Activated CD4-positive, alpha-beta memory T cell treated with anti-CD3 and anti-CD28 coated beads for 36 hours (primary cell): ENCODE results near the gene AGPS. TPM values are rescaled to one million over a fixed set of nuclear protein-coding genes. Genes with fewer than 3 reads are reported as not detected.
"Not testable (repeated sequence)": the region's sequence is repeated elsewhere in the genome, so short reads cannot be mapped to it uniquely, and the experiment has no call there.

Source experiments
- CTCF ChIA-PET: fragments of 350-600 bp; sonication (Branson Sonifier 250); formaldehyde crosslinking; loops from one replicate; lab custom pipeline; 2021; ENCODE audit warnings: antibody characterized with exemption, inconsistent platforms; lab: Charles Lee
- POLR2A ChIA-PET: fragments of 350-600 bp; sonication (Branson Sonifier 250); formaldehyde crosslinking; loops from one replicate; lab custom pipeline; 2021; ENCODE audit warnings: antibody characterized with exemption; lab: Charles Lee
- DNase-seq: peaks from one replicate; pipeline ENCODE4 v3.0.0-alpha.2; 2020
- H3K27ac Mint-ChIP-seq: one replicate; pipeline ENCODE4 v1.8.0; 2021; ENCODE audit warnings: mixed read lengths
- H3K27me3 Mint-ChIP-seq: one replicate; pipeline ENCODE4 v1.8.0; 2021; ENCODE audit warnings: mixed read lengths
- H3K36me3 Mint-ChIP-seq: one replicate; pipeline ENCODE4 v1.8.0; 2021; ENCODE audit warnings: mixed read lengths
- H3K4me1 Mint-ChIP-seq: one replicate; pipeline ENCODE4 v1.8.0; 2021; ENCODE audit warnings: low read depth, mixed read lengths
- H3K4me3 Mint-ChIP-seq: one replicate; pipeline ENCODE4 v1.8.0; 2021; ENCODE audit warnings: mild to moderate bottlenecking, mixed read lengths
- H3K9me3 Mint-ChIP-seq: one replicate; pipeline ENCODE4 v1.8.0; 2021; ENCODE audit warnings: mixed read lengths
- intact Hi-C: fragments of 100-400 bp; cut with micrococcal nuclease; formaldehyde crosslinking; loops from one replicate; pipeline ENCODE4 v1.15.1; 2023
- total RNA-seq, 2 experiments: library from RNA; stranded (reverse); gene quantifications; one replicate each; pipeline ENCODE4 v1.2.3, GENCODE V29; 2021

AGPS gene
- total RNA-seq, 2 experiments from 2014 or later = 51.9 to 53.0 TPM

DNA sequence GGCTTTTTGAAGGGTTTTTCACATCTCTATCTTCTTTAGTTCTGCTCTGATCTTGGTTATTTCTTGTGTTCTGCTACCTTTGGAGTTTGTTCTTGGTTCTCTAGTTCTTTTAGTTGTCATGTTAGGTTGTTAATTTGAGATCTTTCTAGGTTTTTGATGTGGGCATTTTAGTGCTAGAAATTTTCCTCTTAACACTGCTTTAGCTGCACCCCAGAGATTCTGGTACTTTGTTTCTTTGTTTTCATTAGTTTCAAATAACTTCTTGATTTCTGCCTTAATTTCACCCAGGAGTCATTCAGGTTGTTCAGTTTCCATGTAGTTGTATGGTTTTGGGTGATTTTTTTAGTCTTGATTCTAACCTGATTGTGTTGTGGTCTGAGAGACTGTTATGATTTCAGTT lies 34.7 kb downstream of the AGPS start:
- no peak overlapping the region for H3K4me3 Mint-ChIP-seq
- ChIA-PET POLR2A (no interaction called here), CTCF (interaction anchor here (0.6 kb wide), 1 partner anchor 12 kb away, joined by 3 read pairs; no protein-coding TSS in a partner anchor)
- peaks cover 7% of the 10 kb centered on the region for H3K4me1 Mint-ChIP-seq
- no peak for DNase-seq
- H3K9me3 Mint-ChIP-seq = peaks cover 52% of the 10 kb centered on the region
- H3K36me3 Mint-ChIP-seq = peaks cover 76% of the 10 kb centered on the region
- intact Hi-C loops = no loop called here
- H3K27ac Mint-ChIP-seq = no peak overlapping the region
- H3K27me3 Mint-ChIP-seq = no peaks in the 10 kb centered on the region

DNA sequence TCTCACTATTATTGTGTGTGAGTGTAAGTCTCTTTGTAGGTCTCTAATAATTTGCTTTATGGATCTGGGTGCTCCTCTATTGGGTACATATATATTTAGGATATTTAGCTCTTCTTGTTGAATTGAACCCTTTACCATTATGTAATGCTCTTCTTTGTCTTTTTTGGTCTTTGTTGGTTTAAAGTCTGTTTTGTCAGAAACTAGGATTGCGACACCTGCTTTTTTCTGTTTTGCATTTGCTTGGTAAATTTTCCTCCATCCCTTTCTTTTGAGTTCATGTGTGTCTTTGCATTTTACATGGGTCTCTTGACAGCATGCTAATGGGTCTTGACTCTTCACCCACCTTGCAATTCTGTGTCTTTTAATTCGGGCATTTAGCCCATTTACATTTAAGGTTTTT lies 35.4 kb downstream of the AGPS start:
- POLR2A ChIA-PET, DNase-seq, intact Hi-C loops, CTCF ChIA-PET, H3K27me3 Mint-ChIP-seq, H3K4me3 Mint-ChIP-seq, H3K27ac Mint-ChIP-seq, H3K4me1 Mint-ChIP-seq: not testable (repeated sequence)
- Mint-ChIP-seq H3K9me3 (peaks cover 57% of the 10 kb centered on the region), H3K36me3 (peaks cover 79% of the 10 kb centered on the region)

DNA sequence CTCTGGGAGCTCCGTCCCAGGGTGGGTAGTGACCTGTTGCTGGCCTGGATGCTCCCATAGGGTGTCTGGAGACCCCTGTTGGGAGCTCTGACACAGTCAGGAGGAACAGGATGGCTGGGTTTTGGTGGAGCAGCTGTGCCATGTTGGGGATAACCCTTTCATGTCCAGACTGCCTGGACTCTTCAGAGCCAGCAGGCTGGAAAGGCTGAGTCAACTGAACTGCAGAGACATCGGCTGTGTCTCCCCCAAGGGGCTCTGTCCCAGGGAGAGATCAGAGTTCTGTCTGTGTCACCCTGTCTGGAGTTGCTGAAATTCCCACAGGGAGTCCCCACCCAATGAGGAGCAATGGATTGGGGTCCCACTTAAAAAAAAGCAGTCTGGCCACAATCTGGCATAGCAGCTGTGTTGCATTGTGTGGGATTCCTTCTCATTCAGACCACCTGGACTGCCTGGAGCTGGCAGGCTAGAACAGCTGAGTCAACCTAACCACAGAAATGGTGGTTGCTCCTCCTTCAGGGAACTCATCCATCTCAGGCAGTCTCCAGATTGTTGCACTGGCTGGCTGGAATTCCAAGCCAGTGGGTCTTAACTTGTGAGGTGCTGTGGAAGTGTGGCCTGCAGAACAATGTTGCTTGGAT lies 37.2 kb downstream of the AGPS start:
- no peak for DNase-seq
- H3K36me3 Mint-ChIP-seq = peaks cover 79% of the 10 kb centered on the region
- no peak overlapping the region for H3K4me3 Mint-ChIP-seq
- no peaks in the 10 kb centered on the region for H3K27me3 Mint-ChIP-seq
- peaks cover 7% of the 10 kb centered on the region for H3K4me1 Mint-ChIP-seq
- no peak overlapping the region for H3K27ac Mint-ChIP-seq
- POLR2A ChIA-PET = no interaction called here
- CTCF ChIA-PET = no interaction called here
- H3K9me3 Mint-ChIP-seq = peaks cover 69% of the 10 kb centered on the region
- intact Hi-C loops = no loop called here

DNA sequence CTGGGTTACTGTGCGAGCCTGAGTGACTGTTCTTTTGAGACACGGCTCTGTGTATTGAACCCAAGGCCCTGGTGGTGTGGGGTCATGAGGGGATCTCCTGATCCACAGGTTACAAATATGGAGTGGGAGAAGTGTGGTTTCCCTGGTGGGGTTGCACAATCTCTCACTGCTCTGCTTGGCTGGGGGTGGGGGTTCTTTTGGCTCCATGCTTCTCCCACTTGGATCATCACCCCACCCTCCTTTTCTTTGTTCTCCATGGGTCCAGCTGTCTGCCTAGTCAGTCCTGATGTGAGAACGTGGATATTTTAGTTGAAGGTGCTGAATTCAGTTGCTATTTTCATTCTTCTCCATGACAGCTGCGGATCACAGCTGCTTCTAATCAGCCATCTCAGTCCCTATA lies 37.8 kb downstream of the AGPS start:
- Mint-ChIP-seq H3K27ac (no peak overlapping the region), H3K4me3 (no peak overlapping the region), H3K36me3 (peaks cover 78% of the 10 kb centered on the region), H3K27me3 (no peaks in the 10 kb centered on the region), H3K9me3 (peaks cover 69% of the 10 kb centered on the region), H3K4me1 (peaks cover 7% of the 10 kb centered on the region)
- intact Hi-C loops = no loop called here
- DNase-seq = no peak
- POLR2A ChIA-PET = no interaction called here
- CTCF ChIA-PET = interaction anchor here (0.6 kb wide), 1 partner anchor 266 kb away, joined by 3 read pairs; no protein-coding TSS in a partner anchor

DNA sequence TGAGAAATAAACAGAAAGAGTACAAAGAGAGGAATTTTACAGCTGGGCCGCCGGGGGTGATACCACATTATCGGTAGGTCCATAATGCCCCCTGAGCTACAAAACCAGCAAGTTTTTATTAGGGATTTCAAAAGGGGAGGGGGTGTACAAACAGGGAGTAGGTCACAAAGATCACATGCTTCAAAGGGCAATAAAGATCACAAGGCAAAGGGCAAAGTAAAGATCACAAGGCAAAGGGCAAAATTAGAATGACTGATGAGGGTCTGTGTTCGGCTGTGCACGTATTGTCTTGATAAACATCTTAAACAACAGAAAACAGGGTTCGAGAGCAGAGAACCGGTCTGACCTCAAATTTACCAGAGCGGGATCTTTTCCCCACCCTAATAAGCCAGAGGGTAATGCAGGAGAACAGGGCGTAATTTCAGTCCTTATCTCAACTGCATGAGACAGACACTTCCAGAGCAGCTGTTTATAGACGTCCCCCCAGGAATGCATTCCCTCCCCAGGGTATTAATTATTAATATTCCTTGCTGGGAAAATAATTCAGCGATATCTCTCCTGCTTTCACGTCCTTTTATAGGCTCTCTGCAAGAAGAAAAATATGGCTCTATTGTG lies 38.6 kb downstream of the AGPS start:
- CTCF ChIA-PET = interaction anchor here (0.6 kb wide), 1 partner anchor 266 kb away, joined by 3 read pairs; no protein-coding TSS in a partner anchor
- H3K27me3 Mint-ChIP-seq, H3K4me3 Mint-ChIP-seq, H3K4me1 Mint-ChIP-seq, DNase-seq, intact Hi-C loops, POLR2A ChIA-PET, H3K27ac Mint-ChIP-seq: not testable (repeated sequence)
- Mint-ChIP-seq H3K36me3 (peaks cover 70% of the 10 kb centered on the region), H3K9me3 (peaks cover 62% of the 10 kb centered on the region)

DNA sequence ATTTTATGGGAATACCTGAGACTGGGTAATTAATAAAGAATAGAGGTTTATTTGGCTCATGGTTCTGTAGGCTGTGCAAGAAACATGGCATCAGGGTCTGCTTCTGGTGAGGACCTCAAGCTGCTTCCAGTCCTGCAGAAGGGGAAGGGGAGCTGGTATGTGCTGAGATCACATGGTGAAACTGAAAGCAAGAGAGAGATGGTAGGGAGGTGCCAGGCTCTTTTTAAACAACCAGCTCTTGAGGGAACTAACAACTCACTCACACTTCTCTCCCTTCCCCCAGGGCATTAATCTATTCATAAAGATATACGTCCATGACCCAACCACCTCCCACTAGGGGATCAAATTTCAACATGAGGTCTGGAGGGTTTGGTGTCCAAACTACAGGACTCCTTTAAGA lies 40.1 kb downstream of the AGPS start:
- Mint-ChIP-seq H3K4me1 (no peaks in the 10 kb centered on the region), H3K36me3 (peaks cover 58% of the 10 kb centered on the region), H3K27me3 (no peaks in the 10 kb centered on the region), H3K27ac (no peak overlapping the region), H3K9me3 (peaks cover 47% of the 10 kb centered on the region), H3K4me3 (no peak overlapping the region)
- intact Hi-C loops = no loop called here
- CTCF ChIA-PET = no interaction called here
- no peak for DNase-seq
- POLR2A ChIA-PET = no interaction called here

DNA sequence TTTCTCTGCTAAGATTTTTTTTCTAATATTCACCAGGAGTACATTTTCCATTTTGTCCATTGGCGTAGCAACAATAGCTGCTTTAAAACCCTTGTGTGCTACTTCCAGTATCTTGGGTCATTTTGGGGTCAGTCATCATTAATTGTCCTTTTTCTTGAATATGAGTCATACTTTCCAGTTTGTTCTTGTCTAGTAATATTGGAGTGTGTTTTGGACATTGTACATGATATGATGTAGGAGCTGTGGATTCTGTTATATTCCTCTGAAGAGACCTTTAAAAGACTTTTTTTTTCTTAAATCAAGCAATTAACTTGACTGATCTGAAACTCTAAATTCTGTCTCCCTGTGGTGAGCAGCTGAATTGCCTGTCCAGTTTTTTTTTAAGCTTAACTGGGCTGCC lies 40.8 kb downstream of the AGPS start:
- no peak for DNase-seq
- H3K9me3 Mint-ChIP-seq = peaks cover 41% of the 10 kb centered on the region
- CTCF ChIA-PET = interaction anchor here (1.2 to 1.5 kb wide), 2 partner anchors 17 to 98 kb away, joined by 3 to 6 read pairs; no protein-coding TSS in a partner anchor
- H3K36me3 Mint-ChIP-seq = peaks cover 51% of the 10 kb centered on the region
- no peak overlapping the region for H3K4me3 Mint-ChIP-seq
- H3K27me3 Mint-ChIP-seq = no peaks in the 10 kb centered on the region
- H3K27ac Mint-ChIP-seq = no peak overlapping the region
- POLR2A ChIA-PET = interaction anchor here (1.0 kb wide), 1 partner anchor 97 kb away, joined by 3 read pairs; no protein-coding TSS in a partner anchor
- intact Hi-C loops = no loop called here
- H3K4me1 Mint-ChIP-seq = no peaks in the 10 kb centered on the region

DNA sequence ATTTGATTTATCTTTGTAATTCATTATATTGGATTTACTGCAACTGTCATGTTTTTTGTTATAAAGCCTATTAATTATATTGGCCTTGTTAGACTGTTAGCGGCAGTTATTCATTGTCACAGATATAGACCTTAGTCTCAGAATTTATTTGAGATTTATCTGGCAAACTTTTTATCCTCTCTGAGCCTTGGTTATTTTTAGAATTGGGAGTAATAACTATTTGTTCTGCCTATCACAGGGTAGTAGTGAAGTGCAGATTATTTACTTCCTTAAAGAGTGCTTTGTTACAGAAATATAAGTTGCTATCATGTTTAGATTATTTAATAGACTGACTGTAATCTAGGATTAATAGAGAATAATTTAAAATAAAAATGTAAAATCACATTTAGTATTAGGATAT lies 41.9 kb downstream of the AGPS start:
- no peak overlapping the region for H3K27ac Mint-ChIP-seq
- ChIA-PET POLR2A (no interaction called here), CTCF (interaction anchor here (0.5 to 1.5 kb wide), 3 partner anchors 18 to 225 kb away, joined by 3 to 6 read pairs (median 3); no protein-coding TSS in a partner anchor)
- intact Hi-C loops = no loop called here
- H3K4me1 Mint-ChIP-seq = no peaks in the 10 kb centered on the region
- peaks cover 34% of the 10 kb centered on the region for H3K9me3 Mint-ChIP-seq
- H3K4me3 Mint-ChIP-seq = no peak overlapping the region
- H3K36me3 Mint-ChIP-seq = peaks cover 42% of the 10 kb centered on the region
- no peaks in the 10 kb centered on the region for H3K27me3 Mint-ChIP-seq
- no peak for DNase-seq

DNA sequence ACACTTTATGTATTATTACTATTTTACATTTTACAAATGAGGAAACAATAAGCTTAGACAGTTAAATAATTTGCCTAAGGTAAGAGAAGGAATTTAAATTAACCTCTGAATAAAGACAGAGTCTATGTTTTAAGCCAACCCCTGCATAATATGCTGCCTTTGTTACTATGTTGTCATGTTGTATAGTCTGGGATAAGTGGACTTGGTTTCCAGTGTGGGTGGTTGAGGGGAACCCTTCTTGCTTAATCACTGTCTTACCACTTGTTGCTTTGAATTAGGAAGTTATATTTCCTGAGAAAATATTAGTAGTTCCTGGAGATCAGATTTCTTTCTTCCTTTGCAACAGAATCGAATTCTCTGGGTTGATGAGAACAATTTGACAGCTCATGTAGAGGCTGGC lies 52.6 kb downstream of the AGPS start:
- Mint-ChIP-seq H3K4me3 (no peak overlapping the region), H3K27ac (no peak overlapping the region), H3K4me1 (no peaks in the 10 kb centered on the region), H3K36me3 (peaks cover 33% of the 10 kb centered on the region), H3K27me3 (no peaks in the 10 kb centered on the region), H3K9me3 (no peaks in the 10 kb centered on the region)
- CTCF ChIA-PET = no interaction called here
- DNase-seq = no peak
- POLR2A ChIA-PET = no interaction called here
- intact Hi-C loops = no loop called here

DNA sequence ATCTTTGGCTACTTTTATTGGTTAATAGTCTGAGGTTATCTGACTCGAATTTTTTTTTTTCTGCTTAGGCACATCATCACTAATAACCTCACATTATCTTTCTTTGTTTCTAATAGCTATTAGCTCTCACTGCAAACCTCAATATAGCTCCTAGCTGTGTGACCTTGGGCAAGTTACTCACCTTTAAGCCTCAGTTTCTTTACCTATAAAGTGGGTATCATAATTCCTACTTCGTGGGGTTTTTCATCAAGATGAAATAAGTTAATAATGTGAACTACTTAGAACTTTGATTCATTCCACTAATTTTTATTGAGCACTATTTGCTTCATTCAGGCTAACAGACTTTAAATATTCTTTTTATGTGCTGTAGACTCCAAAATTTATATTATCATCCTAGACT lies 55.5 kb downstream of the AGPS start:
- Mint-ChIP-seq H3K4me3 (no peak overlapping the region), H3K27me3 (no peaks in the 10 kb centered on the region), H3K4me1 (no peaks in the 10 kb centered on the region), H3K9me3 (no peaks in the 10 kb centered on the region), H3K36me3 (peaks cover 35% of the 10 kb centered on the region), H3K27ac (no peak overlapping the region)
- intact Hi-C loops = no loop called here
- POLR2A ChIA-PET = no interaction called here
- no peak for DNase-seq
- CTCF ChIA-PET = interaction anchor here (0.6 to 1.5 kb wide), 2 partner anchors 113 to 344 kb away, joined by 3 to 4 read pairs; no protein-coding TSS in a partner anchor

DNA sequence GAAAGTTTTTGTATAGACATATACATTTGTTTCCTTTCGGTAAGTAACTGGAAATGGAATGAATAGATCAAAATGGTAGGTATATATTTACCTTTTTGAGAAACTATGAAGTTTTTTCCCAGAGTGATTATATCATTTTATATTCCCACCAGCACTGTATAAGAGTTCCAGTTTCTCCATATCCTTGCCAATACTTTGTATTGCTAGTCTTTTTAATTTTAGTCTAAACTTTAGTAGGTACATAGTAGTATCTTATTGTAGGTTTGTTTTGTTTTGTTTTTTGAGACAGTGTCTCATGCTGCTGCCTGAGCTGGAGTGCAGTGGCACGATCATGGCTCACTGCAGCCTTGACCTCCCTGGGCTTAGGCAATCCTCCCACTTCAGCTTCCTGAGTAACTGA lies 56.6 kb downstream of the AGPS start:
- Mint-ChIP-seq H3K4me3 (no peak overlapping the region), H3K4me1 (no peaks in the 10 kb centered on the region), H3K36me3 (peaks cover 35% of the 10 kb centered on the region), H3K9me3 (no peaks in the 10 kb centered on the region), H3K27ac (no peak overlapping the region), H3K27me3 (no peaks in the 10 kb centered on the region)
- no peak for DNase-seq
- POLR2A ChIA-PET = no interaction called here
- CTCF ChIA-PET = no interaction called here
- intact Hi-C loops = no loop called here

DNA sequence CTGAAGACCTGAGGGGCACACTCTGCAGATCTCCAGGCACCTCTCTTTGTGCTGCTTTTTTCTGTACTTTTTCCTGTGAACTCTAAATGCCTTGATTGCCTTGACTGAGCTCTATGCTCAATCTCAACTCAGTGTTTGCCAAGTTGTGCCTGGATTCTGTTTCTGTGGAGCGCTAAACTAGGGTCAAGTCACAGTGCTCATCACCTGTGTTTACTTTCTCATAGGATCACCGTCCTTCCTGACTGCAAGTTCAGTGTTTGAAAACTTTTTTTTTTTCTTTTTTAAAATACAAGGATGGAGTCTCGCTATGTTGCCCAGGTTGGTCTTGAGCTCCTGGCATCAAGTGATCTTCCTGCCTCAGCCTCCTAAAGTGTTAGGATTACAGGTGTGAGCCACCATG lies 62.6 kb downstream of the AGPS start:
- no peak overlapping the region for H3K27ac Mint-ChIP-seq
- H3K9me3 Mint-ChIP-seq = peaks cover 3% of the 10 kb centered on the region
- DNase-seq = no peak
- intact Hi-C loops = no loop called here
- CTCF ChIA-PET = interaction anchor here (0.7 kb wide), 1 partner anchor 119 kb away, joined by 3 read pairs; no protein-coding TSS in a partner anchor
- no peaks in the 10 kb centered on the region for H3K4me1 Mint-ChIP-seq
- POLR2A ChIA-PET = no interaction called here
- no peaks in the 10 kb centered on the region for H3K27me3 Mint-ChIP-seq
- no peak overlapping the region for H3K4me3 Mint-ChIP-seq
- peaks cover 31% of the 10 kb centered on the region for H3K36me3 Mint-ChIP-seq
